Islet of Langerhans (tissue), 1 donor: ENCODE data around the gene CIPC.

ENCODE experiments used
- FAIRE-seq: peaks from one replicate; lab custom pipeline; 2011; peaks lifted over from hg19 to GRCh38; lab: Jason Lieb, UNC

Gene CIPC

DNA sequence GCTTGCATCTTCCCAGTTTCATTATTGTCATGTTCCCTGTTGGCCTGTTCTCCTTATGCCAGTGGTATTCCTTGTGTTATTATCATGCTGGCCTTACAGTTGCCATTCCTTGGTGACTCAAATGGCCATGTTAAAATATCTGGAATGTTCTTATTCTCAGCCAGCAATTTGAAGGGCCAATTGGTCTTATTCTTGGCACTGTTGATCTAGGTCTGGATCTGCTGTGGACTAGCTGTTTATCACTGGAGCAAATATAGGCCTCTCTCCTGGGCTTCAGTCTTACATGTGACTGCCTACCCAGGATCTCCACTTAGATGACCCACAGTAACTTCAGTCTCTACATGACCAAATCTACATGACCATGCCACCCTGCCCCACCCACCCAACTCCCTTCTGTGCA is 5.4 kb downstream of the CIPC start:
- no peak for FAIRE-seq

- FAIRE-seq, result no peak
These were observed 5.9 kb downstream of the CIPC start for GRCh38 chr14:77103951-77104350.

DNA sequence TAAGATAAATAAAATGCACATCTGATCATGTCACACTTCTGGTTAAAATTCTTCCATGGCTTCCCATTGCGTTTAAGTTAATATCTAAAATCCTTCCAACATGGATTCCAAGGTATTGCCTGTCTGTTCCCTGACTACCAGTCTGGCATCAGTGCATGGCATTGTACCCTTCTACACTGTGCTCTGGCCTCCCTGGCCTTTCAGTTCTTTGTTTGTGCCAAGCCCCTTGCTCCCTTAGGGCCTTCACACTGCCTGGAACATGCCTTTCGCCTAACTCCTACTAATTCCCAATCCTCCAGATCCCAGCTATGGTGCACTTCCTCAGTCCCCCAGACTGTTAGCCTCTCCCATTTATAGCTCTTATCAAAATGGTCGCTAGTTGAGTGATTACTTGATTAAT is 6.3 kb downstream of the CIPC start:
- FAIRE-seq, result no peak

- FAIRE-seq, result no peak
These were observed 7.3 kb downstream of the CIPC start for GRCh38 chr14:77105145-77105939.

DNA sequence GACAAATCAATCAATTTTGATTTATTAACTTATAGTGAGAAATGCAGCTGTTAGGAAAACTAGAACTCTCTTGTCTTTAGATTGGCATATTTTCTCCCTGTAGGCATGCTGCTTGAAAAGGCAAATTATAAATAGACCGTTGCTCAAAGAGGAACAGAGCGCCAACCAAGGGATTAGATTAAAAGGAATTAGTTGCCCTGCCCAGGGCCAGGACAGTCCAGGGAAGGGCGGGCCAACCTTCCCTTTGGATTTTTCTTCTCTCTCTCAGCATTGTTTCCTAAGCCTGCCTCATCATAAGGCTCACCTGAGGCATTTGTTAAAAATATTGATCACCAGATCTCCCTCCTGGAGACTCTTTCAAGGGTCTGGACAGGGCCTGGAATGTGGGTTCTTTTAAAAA is 8.6 kb downstream of the CIPC start:
- no peak for FAIRE-seq

- FAIRE-seq, result no peak
These were observed 9.2 kb downstream of the CIPC start for GRCh38 chr14:77107228-77107627.

- no peak for FAIRE-seq
These were observed 10.7 kb downstream of the CIPC start for GRCh38 chr14:77108753-77109152.

DNA sequence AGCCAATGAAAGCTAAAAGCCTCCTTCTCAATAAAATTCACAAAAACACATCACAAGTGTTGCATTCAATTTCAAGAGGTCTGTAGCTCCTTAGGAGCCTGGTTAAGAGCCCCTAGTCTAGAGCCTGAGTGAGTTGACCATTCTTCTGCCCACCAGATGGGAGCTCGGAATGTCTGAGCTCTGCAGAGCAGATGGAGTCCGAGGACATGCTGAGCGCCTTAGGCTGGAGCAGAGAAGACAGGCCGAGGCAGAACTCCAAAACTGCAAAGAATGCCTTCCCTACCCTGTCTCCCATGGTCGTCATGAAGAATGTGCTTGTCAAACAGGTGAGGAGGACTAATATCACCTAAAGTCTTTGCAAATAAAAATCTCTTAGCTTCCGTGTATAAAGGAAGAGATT is 11.6 kb downstream of the CIPC start:
- FAIRE-seq, result no peak

DNA sequence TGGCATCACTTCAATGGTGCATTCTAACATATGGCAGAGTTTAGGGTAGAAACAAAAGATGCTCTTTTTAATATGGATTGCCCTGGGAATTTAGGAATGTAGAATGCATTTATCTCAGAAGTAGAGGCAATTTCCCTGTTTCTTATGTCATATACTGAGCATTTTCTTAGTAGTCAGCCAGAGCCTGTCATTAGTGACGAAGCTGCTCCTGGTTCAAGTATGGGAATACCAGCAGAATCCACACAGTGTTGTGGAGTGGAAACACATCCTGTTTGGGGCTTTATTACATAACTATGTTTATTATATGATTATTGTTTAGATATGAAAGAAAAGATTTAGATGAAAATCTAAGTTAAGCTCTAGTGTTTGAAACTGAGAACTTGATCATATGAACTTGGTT is 12.2 kb downstream of the CIPC start:
- no peak for FAIRE-seq

- FAIRE-seq, result no peak
These were observed 13.0 kb downstream of the CIPC start for GRCh38 chr14:77111021-77111420.

- FAIRE-seq, result no peak
These were observed 15.6 kb downstream of the CIPC start for GRCh38 chr14:77113644-77114043.

DNA sequence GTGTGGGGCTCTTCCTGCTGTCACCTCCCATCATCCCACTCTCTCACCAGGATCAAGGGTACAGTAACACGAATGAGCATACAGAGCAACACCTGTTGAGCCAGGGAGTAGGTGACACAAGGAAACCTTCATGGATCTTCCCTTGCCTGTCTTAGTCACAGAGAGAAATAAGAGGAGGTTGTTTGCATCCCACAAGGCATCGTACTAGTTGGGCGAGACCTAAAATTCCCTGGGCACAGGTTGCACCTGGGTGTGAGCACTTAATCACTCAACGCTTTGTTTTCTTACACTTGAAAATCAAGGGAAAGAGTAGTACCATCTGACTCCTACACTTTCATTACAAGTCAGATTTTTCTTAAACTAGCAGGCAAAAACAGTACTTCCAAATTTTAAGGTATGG is 16.6 kb downstream of the CIPC start:
- FAIRE-seq, result no peak

DNA sequence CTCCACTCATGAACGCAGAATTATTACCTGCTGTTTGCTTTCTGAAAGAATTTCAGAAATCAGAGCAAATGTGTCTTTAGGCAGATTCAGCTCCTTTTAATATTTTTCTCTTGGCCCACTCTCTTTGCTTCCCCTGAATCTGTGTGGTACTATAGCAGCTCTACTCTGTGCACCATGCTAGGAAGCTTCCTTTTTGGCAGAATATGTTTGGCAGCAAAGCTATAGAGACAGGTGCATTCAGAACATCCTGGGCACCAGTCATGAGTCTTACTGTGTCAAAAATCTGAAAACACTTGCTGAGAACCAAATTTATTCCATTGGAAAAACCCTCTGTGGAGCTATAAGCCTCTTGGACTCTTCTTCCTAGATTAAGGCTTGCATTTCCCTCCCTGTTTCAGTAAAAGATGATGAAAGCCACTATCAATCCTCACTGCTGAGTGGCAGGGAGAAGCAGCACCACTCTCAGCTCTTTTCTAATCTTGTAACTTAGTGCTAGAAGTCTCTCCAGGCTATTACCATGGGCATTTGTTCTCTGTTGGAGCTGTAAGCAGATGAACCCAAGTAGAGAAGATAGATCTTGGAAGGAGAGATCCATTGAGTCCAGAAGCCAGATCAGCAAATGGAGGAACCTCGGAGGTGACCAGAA is 18.2 kb downstream of the CIPC start:
- FAIRE-seq, result no peak

DNA sequence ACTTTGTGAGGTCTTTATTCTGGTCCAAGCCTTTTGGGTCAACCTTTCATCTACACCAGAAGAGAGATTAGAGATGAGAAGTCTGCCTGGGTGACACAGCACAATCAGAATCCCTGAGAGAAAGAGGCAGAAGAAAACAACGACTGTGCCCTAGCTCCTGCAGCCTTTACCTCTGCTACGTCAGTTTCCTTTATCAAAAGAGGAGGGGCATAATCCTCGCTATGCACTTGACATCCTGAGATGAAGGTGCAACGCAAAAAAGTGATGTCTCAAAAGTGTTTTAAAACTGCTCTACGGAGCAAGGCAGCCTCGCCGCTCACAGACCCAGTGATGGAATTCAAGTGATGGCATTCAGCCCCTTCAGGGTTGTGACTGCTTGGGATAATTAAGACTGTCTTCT is 21.8 kb downstream of the CIPC start:
- no peak for FAIRE-seq

DNA sequence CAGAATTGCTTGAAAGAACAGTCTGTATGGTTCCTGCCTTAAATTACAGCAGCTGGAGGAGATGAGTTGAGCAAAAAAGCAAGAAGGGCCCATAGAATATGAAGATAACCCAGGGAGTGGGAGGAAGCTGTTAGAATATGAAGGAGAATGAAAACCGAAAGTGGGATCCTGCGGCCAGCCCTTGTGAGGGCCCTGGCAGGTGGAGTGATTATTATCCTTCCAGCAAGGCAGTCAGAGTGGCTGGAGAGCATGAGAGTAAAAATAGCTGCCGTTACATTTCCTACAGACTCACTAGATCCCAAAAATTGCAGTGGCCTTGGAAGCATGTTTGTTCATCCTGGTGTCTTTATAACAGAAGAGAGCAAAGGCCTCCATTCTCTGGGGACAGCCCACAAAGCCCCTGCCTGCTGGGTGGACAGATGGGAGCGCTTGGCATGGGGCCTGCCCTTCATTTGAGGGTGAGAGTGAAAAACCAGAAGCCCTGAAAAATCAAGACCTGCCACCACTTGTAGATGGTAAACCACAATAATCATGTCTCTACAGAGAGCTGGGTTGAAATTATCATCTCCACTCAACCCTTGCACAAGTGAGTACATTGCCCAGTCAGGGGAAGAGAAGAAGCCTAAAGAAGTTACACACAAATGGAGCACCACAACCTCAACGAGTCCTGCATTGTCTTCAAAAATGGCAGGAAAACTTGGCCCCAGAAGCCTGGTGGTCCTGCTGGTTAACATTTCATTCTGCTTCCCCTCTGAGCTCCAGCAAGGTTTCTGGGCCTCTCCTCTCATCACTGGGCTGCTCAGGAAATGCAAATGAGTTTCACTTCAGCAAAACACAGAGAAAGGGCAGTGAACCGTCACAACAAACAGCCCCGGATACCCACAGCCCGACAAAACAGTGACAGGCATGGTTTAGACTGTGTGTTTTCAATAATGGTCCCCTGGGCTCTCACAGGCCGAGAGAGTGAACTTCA is 23.0 kb downstream of the CIPC start:
- peak; percentile 5 for FAIRE-seq

GRCh38 chr14:77122526-77123125 is 24.6 kb downstream of the CIPC start:
- no peak for FAIRE-seq

DNA sequence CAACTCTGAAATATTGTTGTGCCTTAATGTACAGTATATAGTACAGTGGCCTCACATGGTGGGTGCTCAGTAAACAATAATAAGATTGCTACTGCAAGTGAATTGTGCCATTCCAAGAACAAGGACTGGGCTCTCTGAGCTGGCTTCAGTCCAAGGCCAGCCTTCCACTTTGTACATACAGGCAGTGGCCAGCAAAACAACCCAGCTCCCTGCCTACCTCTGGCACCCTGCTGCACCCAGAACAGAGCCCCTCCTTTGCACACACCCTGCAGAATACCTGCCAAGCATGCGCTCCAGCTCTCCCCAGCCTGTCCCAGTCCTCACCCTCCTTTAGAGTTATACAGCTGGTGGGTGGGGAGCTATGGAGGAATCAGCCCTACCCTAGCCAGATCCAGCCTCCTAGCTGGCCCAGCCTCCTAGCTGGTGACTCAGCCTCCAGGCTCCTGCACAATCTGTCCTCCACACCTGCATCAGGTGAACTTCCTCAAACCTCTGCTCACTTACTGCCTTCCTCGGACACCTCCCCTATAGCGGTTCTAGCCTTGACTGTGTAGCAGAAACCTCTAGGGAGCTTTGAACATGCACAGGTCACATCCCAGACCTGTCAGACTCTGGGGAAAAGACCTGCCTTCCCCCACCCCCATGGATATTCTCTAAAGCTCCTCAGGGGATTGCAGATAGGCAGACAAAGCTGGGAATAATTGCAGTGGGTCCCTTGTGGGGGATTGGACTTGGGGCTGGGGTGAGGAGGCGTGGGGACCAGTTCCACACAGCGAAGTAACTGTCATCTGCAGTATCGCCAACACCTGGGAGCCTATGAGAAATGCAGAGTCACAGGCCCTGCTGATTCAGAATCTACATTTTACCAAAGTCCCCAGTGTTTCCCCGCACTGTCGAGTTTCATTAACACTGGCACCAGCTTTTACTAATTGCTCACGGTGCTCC is 25.6 kb downstream of the CIPC start:
- FAIRE-seq, result no peak

DNA sequence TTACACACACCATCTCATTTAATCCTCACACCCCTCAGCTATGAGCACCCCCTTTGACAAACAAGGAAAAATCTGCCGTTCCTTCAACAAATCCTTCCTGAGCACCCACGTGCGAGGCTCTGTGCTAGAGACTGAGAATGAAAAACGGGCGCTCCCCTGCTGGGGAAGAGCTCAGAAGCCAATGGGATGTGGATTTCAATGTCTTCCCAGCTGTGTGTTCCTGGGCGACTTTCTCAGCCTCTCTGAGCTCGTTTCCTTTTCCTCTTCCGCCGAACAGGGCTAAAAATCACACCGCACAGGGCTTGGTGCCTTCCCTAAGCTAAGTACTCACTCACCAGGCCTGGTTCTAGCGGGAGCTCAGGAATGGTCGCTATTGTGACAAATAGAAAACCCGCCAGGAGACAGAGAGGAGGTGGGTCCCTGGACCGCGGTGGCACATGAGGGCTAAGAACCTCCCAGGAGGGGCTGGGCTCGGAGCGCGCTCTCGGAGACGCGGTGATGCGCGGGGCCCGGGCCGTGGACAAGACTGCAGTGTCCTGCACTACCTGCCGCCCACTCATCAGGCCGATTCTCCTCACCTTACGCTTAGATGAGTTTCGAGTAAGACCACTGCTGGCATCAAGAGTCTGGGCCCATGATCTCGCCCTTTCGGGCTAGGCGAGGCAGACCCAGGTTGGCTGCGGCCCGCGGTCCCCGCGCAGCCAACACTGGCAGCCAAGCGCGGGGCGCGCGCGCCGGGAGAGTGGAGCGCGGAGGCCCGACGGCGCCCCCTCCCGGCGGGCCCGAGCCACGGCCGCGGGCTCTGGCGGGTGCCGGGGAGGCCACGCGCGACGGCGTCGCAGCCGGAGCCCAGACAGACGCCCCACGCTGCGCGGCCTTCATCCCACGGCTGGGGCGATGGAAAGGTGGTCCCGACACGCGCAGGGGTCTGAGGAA is 26.6 kb downstream of the CIPC start:
- no peak for FAIRE-seq

DNA sequence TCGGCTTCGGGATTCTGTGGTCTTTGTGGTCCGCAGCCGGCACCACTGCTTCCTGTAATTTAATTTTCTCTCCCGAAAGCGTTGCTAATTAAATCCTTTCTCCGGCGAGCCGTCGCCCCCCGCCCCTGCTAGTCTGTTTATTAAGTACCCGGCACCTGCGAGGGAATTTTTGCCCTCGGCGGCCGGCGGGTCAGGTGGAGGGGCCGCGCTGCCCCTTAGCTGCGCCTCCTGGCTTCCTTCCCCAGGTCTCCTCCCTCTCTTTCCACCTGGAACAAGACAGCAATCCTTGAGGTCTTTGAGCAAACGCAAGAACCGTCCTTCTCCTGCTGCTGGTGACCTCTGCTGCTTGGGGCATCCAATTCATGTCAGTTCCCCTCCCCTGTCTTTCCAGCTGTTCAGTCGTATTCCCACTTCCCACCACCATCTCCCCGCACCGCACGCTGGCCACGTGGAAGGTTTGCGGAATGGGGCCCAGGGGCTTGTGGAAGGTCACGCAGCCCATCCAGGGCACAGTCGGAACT is 27.3 kb downstream of the CIPC start:
- FAIRE-seq, result no peak

DNA sequence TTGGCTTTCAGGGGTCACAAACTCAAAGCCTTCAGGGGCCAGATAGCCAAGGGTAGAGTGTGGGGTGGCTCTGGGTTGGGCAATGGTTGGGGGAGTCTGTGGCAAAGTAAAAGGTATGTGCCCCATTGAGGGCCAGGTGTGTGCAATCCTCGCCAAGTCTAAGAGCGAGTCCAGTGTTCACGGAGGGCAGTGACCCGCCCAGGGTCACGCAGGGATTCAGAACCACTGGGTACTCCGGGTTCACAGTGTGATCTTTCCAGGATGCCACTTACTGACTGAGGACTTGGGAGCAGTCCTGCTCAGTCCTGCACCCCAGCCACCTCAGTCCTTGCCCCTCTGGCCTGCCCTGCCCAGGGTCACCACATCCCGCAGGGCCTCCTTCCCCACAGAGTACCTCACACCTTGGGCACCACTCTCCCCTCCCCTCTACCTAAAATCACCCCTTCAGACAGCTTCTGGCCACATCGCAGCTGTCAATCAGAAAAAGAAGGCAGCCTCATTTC is 27.8 kb downstream of the CIPC start:
- no peak for FAIRE-seq
